ENCODE measurements around the gene GATA5. TPM values are rescaled to one million over a fixed set of nuclear protein-coding genes. Genes with fewer than 3 reads are reported as not detected.
"Not testable (repeated sequence)": the region's sequence is repeated elsewhere in the genome, so short reads cannot be mapped to it uniquely, and the experiment has no call there.

GATA5 gene
- total RNA-seq, 4 donors from 2014 or later: 0.23 to 2.1 (median 1.2) TPM

GRCh38 chr20:62493253-62493885 lies 17.6 kb upstream of the GATA5 start:
- 67% methylated on average over 5 of the region's 15 CpGs for WGBS
- Histone ChIP-seq H3K9me3 (no peaks in the 10 kb centered on the region), H3K36me3 (no peaks in the 10 kb centered on the region), H3K27ac (no peak overlapping the region), H3K4me1 (peaks cover 19% of the 10 kb centered on the region), H3K27me3 (peaks cover 36% of the 10 kb centered on the region), H3K4me3 (no peak overlapping the region)
- no peak for TF ChIP-seq POLR2AphosphoS5 (IDR thresholded peaks at IDR 0.05)
- no peak for TF ChIP-seq CTCF (IDR thresholded peaks at IDR 0.05)
- no peak for TF ChIP-seq EP300 (IDR thresholded peaks at IDR 0.05)
- TF ChIP-seq POLR2A (IDR thresholded peaks at IDR 0.05): no peak
- no peak for DNase-seq (ENCODE audit: low spot score in 2 of 2)

DNA sequence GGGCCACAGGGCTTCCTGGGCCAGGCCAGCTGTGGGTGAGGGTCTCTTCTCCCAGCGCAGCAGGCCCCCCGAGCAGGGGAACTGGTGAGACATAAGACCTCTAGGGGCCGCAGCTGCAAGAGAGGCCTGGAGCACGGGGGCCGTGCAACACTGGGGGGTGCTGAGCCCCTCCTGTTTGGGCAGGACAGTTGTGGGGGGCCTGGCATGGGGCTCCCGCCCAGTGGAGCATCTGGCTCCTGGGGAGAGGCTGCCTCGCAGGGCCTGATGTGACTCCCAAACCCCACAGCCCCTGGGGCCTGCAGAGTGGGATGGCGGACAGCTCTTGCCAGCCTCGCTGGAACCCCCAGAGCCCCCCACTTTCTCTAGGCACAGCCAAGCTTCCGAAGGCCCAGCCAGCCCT lies 16.9 kb upstream of the GATA5 start:
- peaks cover 43% of the 10 kb centered on the region for H3K27me3 ChIP-seq
- DNase-seq (ENCODE audit: low spot score in 2 of 2): no peak
- TF ChIP-seq POLR2AphosphoS5 (IDR thresholded peaks at IDR 0.05) (no peak), CTCF (IDR thresholded peaks at IDR 0.05) (no peak), EP300 (IDR thresholded peaks at IDR 0.05) (no peak), POLR2A (IDR thresholded peaks at IDR 0.05) (no peak)
- no CpG with 5 or more reads among the region's 10 CpGs for WGBS
- no peak overlapping the region for H3K4me3 ChIP-seq
- H3K9me3 ChIP-seq: no peaks in the 10 kb centered on the region
- no peaks in the 10 kb centered on the region for H3K36me3 ChIP-seq
- H3K27ac ChIP-seq: no peak overlapping the region
- peaks cover 19% of the 10 kb centered on the region for H3K4me1 ChIP-seq

DNA sequence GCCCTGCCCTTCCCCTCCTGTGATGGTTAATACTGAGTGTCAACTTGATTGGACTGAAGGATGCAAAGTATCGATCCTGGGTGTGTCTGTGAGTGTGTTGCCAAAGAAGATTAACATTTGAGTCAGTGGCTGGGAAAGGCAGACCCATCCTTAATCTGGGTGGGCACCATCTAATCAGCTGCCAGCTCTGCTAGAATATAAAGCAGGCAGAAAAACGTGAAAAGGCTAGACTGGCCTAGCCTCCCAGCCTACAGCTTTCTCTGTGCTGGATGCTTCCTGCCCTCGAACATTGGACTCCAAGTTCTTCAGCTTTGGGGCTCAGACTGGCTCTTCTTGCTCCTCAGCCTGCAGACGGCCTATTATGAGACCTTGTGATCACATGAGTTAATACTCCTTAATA lies 15.0 kb upstream of the GATA5 start:
- H3K9me3 ChIP-seq; H3K4me3 ChIP-seq; H3K27ac ChIP-seq; H3K36me3 ChIP-seq; DNase-seq (ENCODE audit: low spot score in 2 of 2): not testable (repeated sequence)
- Histone ChIP-seq H3K27me3 (peaks cover 46% of the 10 kb centered on the region), H3K4me1 (peaks cover 12% of the 10 kb centered on the region)
- 54% methylated on average over 4 of the region's 4 CpGs for WGBS

DNA sequence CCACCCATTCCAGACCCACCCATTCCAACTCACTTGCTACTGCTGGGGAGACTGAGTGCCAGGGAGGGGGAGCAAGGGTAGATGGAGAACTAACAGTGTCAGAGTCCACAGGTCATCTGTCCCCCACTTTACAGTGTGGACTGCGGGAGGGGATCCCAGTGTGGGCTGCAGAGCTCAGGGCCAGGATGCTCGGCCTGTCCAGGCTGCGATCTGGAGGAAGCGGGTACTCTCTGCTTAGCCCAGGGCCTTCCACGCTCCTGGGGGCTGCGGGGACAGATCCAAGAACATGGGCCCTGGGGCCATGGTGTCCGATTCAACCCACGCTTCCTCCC lies 14.1 kb upstream of the GATA5 start:
- no peak for DNase-seq (ENCODE audit: low spot score in 2 of 2)
- H3K27ac ChIP-seq: no peak overlapping the region
- H3K9me3 ChIP-seq: no peaks in the 10 kb centered on the region
- no peaks in the 10 kb centered on the region for H3K36me3 ChIP-seq
- peaks cover 52% of the 10 kb centered on the region for H3K27me3 ChIP-seq
- H3K4me1 ChIP-seq: peaks cover 17% of the 10 kb centered on the region
- WGBS: 87% methylated on average over 3 of the region's 8 CpGs
- no peak overlapping the region for H3K4me3 ChIP-seq
- TF ChIP-seq EP300 (IDR thresholded peaks at IDR 0.05): no peak
- no peak for TF ChIP-seq POLR2A (IDR thresholded peaks at IDR 0.05)
- no peak for TF ChIP-seq POLR2AphosphoS5 (IDR thresholded peaks at IDR 0.05)
- TF ChIP-seq CTCF (IDR thresholded peaks at IDR 0.05): no peak

GRCh38 chr20:62489186-62489931 lies 13.6 kb upstream of the GATA5 start:
- Histone ChIP-seq H3K9me3 (no peaks in the 10 kb centered on the region), H3K4me1 (peaks cover 17% of the 10 kb centered on the region), H3K27me3 (peaks cover 58% of the 10 kb centered on the region), H3K4me3 (no peak overlapping the region), H3K36me3 (no peaks in the 10 kb centered on the region), H3K27ac (no peak overlapping the region)
- 52% methylated on average over 6 of the region's 18 CpGs for WGBS
- DNase-seq (ENCODE audit: low spot score in 2 of 2): no peak
- TF ChIP-seq POLR2A (IDR thresholded peaks at IDR 0.05) (no peak), POLR2AphosphoS5 (IDR thresholded peaks at IDR 0.05) (no peak), EP300 (IDR thresholded peaks at IDR 0.05) (no peak), CTCF (IDR thresholded peaks at IDR 0.05) (no peak)

Data from suprapubic skin (tissue), 4 donors.